ENCODE results near the gene CELSR2.

CELSR2 gene

DNA sequence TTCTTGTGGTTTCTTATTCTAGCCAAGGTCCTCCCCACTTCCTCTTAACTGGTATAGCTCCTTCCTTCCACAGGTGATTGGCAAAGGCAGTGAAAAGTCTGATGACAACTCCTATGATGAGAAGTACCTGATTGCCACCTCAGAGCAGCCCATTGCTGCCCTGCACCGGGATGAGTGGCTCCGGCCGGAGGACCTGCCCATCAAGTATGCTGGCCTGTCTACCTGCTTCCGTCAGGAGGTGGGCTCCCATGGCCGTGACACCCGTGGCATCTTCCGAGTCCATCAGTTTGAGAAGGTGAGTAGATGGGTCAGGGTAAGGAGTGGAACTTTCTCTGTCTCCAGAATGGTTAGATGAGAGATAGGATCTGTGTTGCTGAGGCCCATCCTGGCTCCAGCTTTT is 14.2 kb upstream of the CELSR2 start:
- no peak for DNase-seq

- DNase-seq: no peak
Observed at GRCh38 chr1:109237512-109237911, 11.8 kb upstream of the CELSR2 start.

GRCh38 chr1:109238382-109238781 is 11.0 kb upstream of the CELSR2 start:
- DNase-seq: no peak

DNA sequence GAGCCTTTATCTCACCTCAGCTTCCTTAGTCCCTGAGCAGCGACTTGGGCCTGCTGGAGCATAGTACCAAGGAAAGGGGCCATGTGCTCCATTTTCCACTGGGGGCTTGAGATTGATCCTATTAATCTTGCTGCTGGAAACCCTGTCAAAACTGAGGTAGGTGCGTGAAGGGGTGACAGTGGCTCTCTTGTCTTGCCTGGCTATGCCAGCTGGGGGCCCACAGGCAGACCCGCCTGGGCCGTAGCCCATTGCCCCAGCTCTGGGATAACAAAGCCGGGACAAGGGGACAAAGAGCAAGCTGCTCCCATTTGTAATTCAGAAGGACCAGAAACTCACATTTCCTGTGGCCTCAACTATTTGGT is 10.3 kb upstream of the CELSR2 start:
- DNase-seq: no peak

- DNase-seq: peak; percentile 21
Observed at GRCh38 chr1:109239409-109240068, 9.8 kb upstream of the CELSR2 start.

DNA sequence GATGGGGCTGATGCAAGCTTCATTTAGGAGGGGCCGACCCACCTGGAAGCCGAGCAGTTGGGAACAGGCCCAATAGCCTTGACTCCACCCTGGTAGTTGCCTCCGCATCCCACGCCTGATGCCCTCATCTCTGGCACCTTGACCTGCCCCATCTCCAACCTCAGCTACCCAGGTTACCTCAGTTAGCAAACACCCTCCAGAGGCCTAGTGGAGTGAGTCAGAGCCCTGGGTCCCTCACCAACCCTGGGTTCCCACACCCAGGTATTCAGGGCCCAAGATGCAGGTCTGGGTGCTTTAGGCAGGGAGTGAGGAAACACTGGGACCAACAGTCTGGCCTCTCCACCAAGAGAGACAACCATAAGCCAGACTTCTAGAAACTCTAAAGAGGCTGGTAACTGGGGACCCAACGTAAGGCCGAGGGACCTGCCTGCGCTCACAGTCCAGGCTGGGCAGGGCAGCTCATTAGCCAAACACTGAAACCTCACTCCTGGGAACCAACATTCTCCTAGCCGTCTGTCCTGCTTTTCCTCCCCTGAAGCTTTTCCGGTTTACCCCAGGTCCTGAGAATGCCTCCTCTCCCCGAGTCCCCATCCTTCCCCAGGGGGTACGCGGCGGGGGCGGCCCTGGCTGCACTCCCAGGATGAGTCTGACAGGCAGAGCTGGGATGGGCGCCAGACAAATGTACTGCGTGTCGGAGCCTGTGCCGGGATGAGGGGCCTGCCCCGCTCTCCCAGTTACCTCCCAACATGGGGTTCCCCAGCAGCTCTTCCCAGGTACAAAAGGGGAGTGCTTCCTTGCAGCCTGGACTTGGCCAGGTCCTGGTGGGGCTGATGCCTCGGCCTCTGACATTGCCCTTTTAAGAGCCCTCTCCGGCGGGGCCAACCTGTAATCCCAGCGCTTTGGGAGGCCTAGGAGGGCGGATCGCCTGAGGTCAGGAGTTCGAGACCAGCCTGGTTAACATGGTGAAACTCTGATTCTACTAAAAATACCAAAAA is 8.9 kb upstream of the CELSR2 start:
- DNase-seq: peak; percentile 5

GRCh38 chr1:109241344-109241743 is 8.0 kb upstream of the CELSR2 start:
- DNase-seq: no peak

DNA sequence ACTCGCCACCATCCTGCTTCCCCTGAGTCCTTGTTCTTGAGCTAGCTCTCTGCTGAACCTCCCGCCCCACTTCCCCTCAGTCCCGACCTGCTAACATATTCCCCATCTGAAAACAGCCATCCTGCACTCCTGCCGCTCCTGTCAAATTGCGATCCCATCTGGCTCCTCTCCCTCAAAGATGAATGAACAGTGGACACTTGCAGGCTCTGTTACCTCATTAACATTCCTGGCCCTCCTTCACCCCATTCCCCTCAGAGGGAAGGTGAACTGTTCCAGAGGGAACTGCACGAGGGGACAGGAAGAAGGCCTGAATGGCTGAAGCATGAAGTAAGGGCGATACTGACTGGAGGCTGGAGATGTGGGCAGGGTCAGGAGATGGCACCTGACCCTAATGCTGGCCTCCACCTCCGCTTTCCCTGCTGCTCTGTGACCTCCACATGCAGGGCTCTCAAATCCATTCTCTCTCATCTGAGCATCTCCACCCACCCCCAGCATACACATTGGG is 7.4 kb upstream of the CELSR2 start:
- no peak for DNase-seq

GRCh38 chr1:109242387-109242786 is 7.0 kb upstream of the CELSR2 start:
- DNase-seq: no peak

GRCh38 chr1:109243221-109243620 is 6.1 kb upstream of the CELSR2 start:
- DNase-seq: no peak

GRCh38 chr1:109243860-109244552 is 5.3 kb upstream of the CELSR2 start:
- DNase-seq: no peak

GRCh38 chr1:109246141-109246551 is 3.2 kb upstream of the CELSR2 start:
- DNase-seq: no peak

GRCh38 chr1:109247401-109248365 is 1.7 kb upstream of the CELSR2 start:
- no peak for DNase-seq

- no peak for DNase-seq
Observed at GRCh38 chr1:109248444-109248796, 919 bp upstream of the CELSR2 start.

- DNase-seq: no peak
Observed at GRCh38 chr1:109249654-109250401, 489 bp downstream of the CELSR2 start.

- no peak for DNase-seq
Observed at GRCh38 chr1:109250454-109251276, 1.3 kb downstream of the CELSR2 start.

- no peak for DNase-seq
Observed at GRCh38 chr1:109251277-109252166, 2.2 kb downstream of the CELSR2 start.

DNA sequence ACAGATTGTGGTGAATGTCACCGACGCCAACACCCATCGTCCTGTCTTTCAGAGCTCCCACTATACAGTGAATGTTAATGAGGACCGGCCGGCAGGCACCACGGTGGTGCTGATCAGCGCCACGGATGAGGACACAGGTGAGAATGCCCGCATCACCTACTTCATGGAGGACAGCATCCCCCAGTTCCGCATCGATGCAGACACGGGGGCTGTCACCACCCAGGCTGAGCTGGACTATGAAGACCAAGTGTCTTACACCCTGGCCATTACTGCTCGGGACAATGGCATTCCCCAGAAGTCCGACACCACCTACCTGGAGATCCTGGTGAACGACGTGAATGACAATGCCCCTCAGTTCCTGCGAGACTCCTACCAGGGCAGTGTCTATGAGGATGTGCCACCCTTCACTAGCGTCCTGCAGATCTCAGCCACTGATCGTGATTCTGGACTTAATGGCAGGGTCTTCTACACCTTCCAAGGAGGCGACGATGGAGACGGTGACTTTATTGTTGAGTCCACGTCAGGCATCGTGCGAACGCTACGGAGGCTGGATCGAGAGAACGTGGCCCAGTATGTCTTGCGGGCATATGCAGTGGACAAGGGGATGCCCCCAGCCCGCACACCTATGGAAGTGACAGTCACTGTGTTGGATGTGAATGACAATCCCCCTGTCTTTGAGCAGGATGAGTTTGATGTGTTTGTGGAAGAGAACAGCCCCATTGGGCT is 3.0 kb downstream of the CELSR2 start:
- DNase-seq: no peak

Measured in CD4-positive, alpha-beta T cell treated with Interleukin-4 for 4 hours (primary cell).